HG03108 (cell line): ENCODE results near the gene STK32C.

Experiments used
- ATAC-seq: cut with Tn5 transposase; IDR thresholded peaks from one replicate; pipeline ENCODE4 v1.9.1; 2021; ENCODE audit warnings: moderate library complexity; ENCODE audit not compliant: unreplicated experiment

Gene STK32C

GRCh38 chr10:132174237-132174636, 133.5 kb downstream of the STK32C start:
- no peak for ATAC-seq

- ATAC-seq: no peak
These were observed 134.6 kb downstream of the STK32C start for GRCh38 chr10:132173185-132173584.

- no peak for ATAC-seq
These were observed 135.4 kb downstream of the STK32C start for GRCh38 chr10:132172091-132173066.

- ATAC-seq: no peak
These were observed 137.0 kb downstream of the STK32C start for GRCh38 chr10:132170561-132171361.

GRCh38 chr10:132169766-132170560, 137.8 kb downstream of the STK32C start:
- no peak for ATAC-seq

- ATAC-seq: no peak
These were observed 138.6 kb downstream of the STK32C start for GRCh38 chr10:132169031-132169765.

- ATAC-seq: no peak
These were observed 139.1 kb downstream of the STK32C start for GRCh38 chr10:132168571-132169030.

GRCh38 chr10:132167976-132168375, 139.8 kb downstream of the STK32C start:
- ATAC-seq: no peak

GRCh38 chr10:132167041-132167674, 140.6 kb downstream of the STK32C start:
- no peak for ATAC-seq

GRCh38 chr10:132166216-132166950, 141.4 kb downstream of the STK32C start:
- ATAC-seq: no peak

- ATAC-seq: no peak
These were observed 142.3 kb downstream of the STK32C start for GRCh38 chr10:132165416-132165980.

GRCh38 chr10:132164761-132165278, 142.9 kb downstream of the STK32C start:
- no peak for ATAC-seq

GRCh38 chr10:132163826-132164515, 143.8 kb downstream of the STK32C start:
- ATAC-seq: no peak

- ATAC-seq: no peak
These were observed 144.4 kb downstream of the STK32C start for GRCh38 chr10:132163278-132163765.

GRCh38 chr10:132162590-132163277, 145.0 kb downstream of the STK32C start:
- no peak for ATAC-seq

GRCh38 chr10:132162021-132162531, 145.7 kb downstream of the STK32C start:
- ATAC-seq: no peak
